MG63 (cell line): Measurements from ENCODE around the gene HHIPL2. TPM values are rescaled to one million over a fixed set of nuclear protein-coding genes. Genes with fewer than 3 reads are reported as not detected.
"Not testable (repeated sequence)": the region's sequence is repeated elsewhere in the genome, so short reads cannot be mapped to it uniquely, and the experiment has no call there.

Source experiments
- DNase-seq: peaks from one replicate; pipeline ENCODE4 v3.0.0-alpha.2; 2020
- H3K27me3 ChIP-seq: fragments of 250-450 bp; sonication (Bioruptor Pico); 2 replicates; pipeline ENCODE4 v1.5.1; 2020; ENCODE audit warnings: mild to moderate bottlenecking, moderate library complexity
- H3K36me3 ChIP-seq: fragments of 250-450 bp; sonication (Bioruptor Pico); 2 replicates; pipeline ENCODE4 v1.5.1; 2020; ENCODE audit warnings: mild to moderate bottlenecking, moderate library complexity
- H3K4me3 ChIP-seq: fragments of 250-450 bp; sonication (Bioruptor Pico); 2 replicates; pipeline ENCODE4 v1.5.1; 2020; ENCODE audit warnings: mild to moderate bottlenecking, moderate library complexity
- H3K9me3 ChIP-seq: fragments of 250-450 bp; sonication (Bioruptor Pico); 2 replicates; pipeline ENCODE4 v1.5.1; 2020; ENCODE audit warnings: mild to moderate bottlenecking, moderate library complexity
- total RNA-seq: library from RNA; depleted of rRNA; stranded (reverse); fragments of >200 nt; shearing (Covaris generic); gene quantifications from 2 replicates; pipeline ENCODE4 v1.2.3, GENCODE V29; 2014; ENCODE audit warnings: low replicate concordance

Gene HHIPL2
- total RNA-seq, 1 experiment from 2014 or later, result 1.5 TPM

GRCh38 chr1:222552882-222553281, 5.0 kb upstream of the HHIPL2 start:
- Histone ChIP-seq H3K36me3 (peaks cover 11% of the 10 kb centered on the region), H3K27me3 (no peaks in the 10 kb centered on the region), H3K9me3 (no peaks in the 10 kb centered on the region), H3K4me3 (no peak overlapping the region)
- no peak for DNase-seq

- H3K36me3 ChIP-seq, result no peaks in the 10 kb centered on the region
- no peak overlapping the region; the same call in 1 of the 2 replicates for H3K4me3 ChIP-seq
- no peak for DNase-seq
- H3K9me3 ChIP-seq, result no peaks in the 10 kb centered on the region
- no peaks in the 10 kb centered on the region for H3K27me3 ChIP-seq
Observed at GRCh38 chr1:222547260-222547614, 667 bp downstream of the HHIPL2 start.

- H3K36me3 ChIP-seq, result no peaks in the 10 kb centered on the region
- DNase-seq, result peak; percentile 95
- no peaks in the 10 kb centered on the region for H3K27me3 ChIP-seq
- no peaks in the 10 kb centered on the region for H3K9me3 ChIP-seq
- H3K4me3 ChIP-seq, result no peak overlapping the region
Observed at GRCh38 chr1:222546548-222547259, 1.2 kb downstream of the HHIPL2 start.

GRCh38 chr1:222546091-222546490, 1.8 kb downstream of the HHIPL2 start:
- no peaks in the 10 kb centered on the region for H3K27me3 ChIP-seq
- no peaks in the 10 kb centered on the region for H3K9me3 ChIP-seq
- H3K4me3 ChIP-seq, result no peak overlapping the region
- H3K36me3 ChIP-seq, result no peaks in the 10 kb centered on the region
- peak; percentile 47 for DNase-seq

GRCh38 chr1:222543817-222544216, 4.1 kb downstream of the HHIPL2 start:
- Histone ChIP-seq H3K4me3 (no peak overlapping the region), H3K27me3 (no peaks in the 10 kb centered on the region), H3K36me3 (no peaks in the 10 kb centered on the region), H3K9me3 (no peaks in the 10 kb centered on the region)
- DNase-seq, result no peak

- H3K36me3 ChIP-seq, result no peaks in the 10 kb centered on the region
- no peak overlapping the region for H3K4me3 ChIP-seq
- no peaks in the 10 kb centered on the region for H3K9me3 ChIP-seq
- no peaks in the 10 kb centered on the region for H3K27me3 ChIP-seq
- peak; percentile 27 for DNase-seq
Observed at GRCh38 chr1:222540598-222540995, 7.3 kb downstream of the HHIPL2 start.

GRCh38 chr1:222539951-222540597, 7.8 kb downstream of the HHIPL2 start:
- no peaks in the 10 kb centered on the region for H3K9me3 ChIP-seq
- no peaks in the 10 kb centered on the region for H3K27me3 ChIP-seq
- peak; percentile 23 for DNase-seq
- H3K4me3 ChIP-seq, result no peak overlapping the region
- H3K36me3 ChIP-seq, result no peaks in the 10 kb centered on the region

- Histone ChIP-seq H3K4me3 (no peak overlapping the region), H3K9me3 (no peaks in the 10 kb centered on the region), H3K27me3 (no peaks in the 10 kb centered on the region), H3K36me3 (no peaks in the 10 kb centered on the region)
- no peak for DNase-seq
Observed at GRCh38 chr1:222535455-222535854, 12.4 kb downstream of the HHIPL2 start.

- Histone ChIP-seq H3K36me3 (no peaks in the 10 kb centered on the region), H3K9me3 (no peaks in the 10 kb centered on the region), H3K4me3 (no peak overlapping the region), H3K27me3 (no peaks in the 10 kb centered on the region)
- DNase-seq, result no peak
Observed at GRCh38 chr1:222530852-222531251, 17.1 kb downstream of the HHIPL2 start.

GRCh38 chr1:222529916-222530315, 18.0 kb downstream of the HHIPL2 start:
- Histone ChIP-seq H3K4me3 (no peak overlapping the region), H3K9me3 (no peaks in the 10 kb centered on the region), H3K27me3 (no peaks in the 10 kb centered on the region), H3K36me3 (no peaks in the 10 kb centered on the region)
- DNase-seq, result no peak

GRCh38 chr1:222529181-222529580, 18.7 kb downstream of the HHIPL2 start:
- no peak for DNase-seq
- H3K4me3 ChIP-seq, result no peak overlapping the region
- H3K36me3 ChIP-seq, result no peaks in the 10 kb centered on the region
- no peaks in the 10 kb centered on the region for H3K27me3 ChIP-seq
- no peaks in the 10 kb centered on the region for H3K9me3 ChIP-seq

GRCh38 chr1:222525951-222526350, 22.0 kb downstream of the HHIPL2 start:
- no peak overlapping the region for H3K4me3 ChIP-seq
- peaks cover 6% of the 10 kb centered on the region for H3K9me3 ChIP-seq
- H3K36me3 ChIP-seq, result no peaks in the 10 kb centered on the region
- no peak for DNase-seq
- H3K27me3 ChIP-seq, result no peaks in the 10 kb centered on the region

GRCh38 chr1:222523852-222524251, 24.1 kb downstream of the HHIPL2 start:
- no peak for DNase-seq
- Histone ChIP-seq H3K9me3 (peaks cover 6% of the 10 kb centered on the region), H3K27me3 (no peaks in the 10 kb centered on the region), H3K36me3 (no peaks in the 10 kb centered on the region), H3K4me3 (no peak overlapping the region)

- DNase-seq, result no peak
- no peaks in the 10 kb centered on the region for H3K27me3 ChIP-seq
- peaks cover 6% of the 10 kb centered on the region for H3K9me3 ChIP-seq
- no peak overlapping the region for H3K4me3 ChIP-seq
- H3K36me3 ChIP-seq, result no peaks in the 10 kb centered on the region
Observed at GRCh38 chr1:222522105-222522915, 25.6 kb downstream of the HHIPL2 start.

- DNase-seq, result peak; percentile 54
Observed at GRCh38 chr1:222521299-222522104, 26.4 kb downstream of the HHIPL2 start.

GRCh38 chr1:222489496-222489895, 58.4 kb downstream of the HHIPL2 start:
- peak; percentile 78 for DNase-seq
- not testable (repeated sequence) for H3K9me3 ChIP-seq, H3K4me3 ChIP-seq, H3K27me3 ChIP-seq, H3K36me3 ChIP-seq

More at GRCh38 chr1:222521299-222522104, 26.4 kb downstream of the HHIPL2 start:
- no peaks in the 10 kb centered on the region for H3K36me3 ChIP-seq
- peaks cover 6% of the 10 kb centered on the region for H3K9me3 ChIP-seq
- H3K4me3 ChIP-seq, result no peak overlapping the region
- no peaks in the 10 kb centered on the region for H3K27me3 ChIP-seq

GRCh38 chr1:222487774-222488173, 60.1 kb downstream of the HHIPL2 start:
- H3K9me3 ChIP-seq, H3K4me3 ChIP-seq: not testable (repeated sequence)

More at GRCh38 chr1:222487774-222488173, 60.1 kb downstream of the HHIPL2 start:
- not testable (repeated sequence) for H3K36me3 ChIP-seq, H3K27me3 ChIP-seq, DNase-seq
